ENCODE data around the gene PBX1.

PBX1 gene

DNA sequence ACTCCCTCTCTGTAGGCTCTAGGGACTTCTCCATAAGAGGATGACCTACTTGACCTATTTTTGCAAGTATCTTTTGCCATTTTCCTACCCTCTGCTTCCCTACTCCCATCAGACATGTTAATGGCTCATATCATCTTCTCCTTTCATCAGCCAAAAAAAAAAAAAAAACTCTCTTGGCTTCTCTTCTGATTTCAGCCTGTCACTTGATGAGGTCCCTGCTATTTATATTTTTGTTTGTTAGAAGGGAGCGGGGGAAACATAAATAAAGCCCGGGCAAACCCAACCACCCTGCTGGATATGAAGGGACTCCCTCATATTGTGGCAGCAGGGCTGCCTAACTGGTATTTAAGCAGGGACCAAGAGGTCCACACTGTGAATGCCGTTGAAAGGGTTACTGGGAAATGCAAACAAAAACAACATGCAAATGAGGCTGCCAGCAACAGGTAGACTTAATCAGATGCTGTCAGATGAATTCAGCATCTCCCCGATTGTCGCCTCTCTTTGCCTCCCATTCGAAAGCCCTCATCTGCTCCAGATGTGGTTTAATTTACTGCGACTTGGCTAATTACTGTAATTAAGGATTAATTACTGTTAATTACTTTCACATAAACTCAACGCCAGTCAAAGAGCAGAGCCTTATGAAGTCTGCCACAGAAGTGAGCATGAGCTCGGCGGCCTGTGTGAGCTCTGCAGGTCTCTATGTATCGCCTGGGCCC lies 172.3 kb downstream of the PBX1 start:
- ATAC-seq: no peak

DNA sequence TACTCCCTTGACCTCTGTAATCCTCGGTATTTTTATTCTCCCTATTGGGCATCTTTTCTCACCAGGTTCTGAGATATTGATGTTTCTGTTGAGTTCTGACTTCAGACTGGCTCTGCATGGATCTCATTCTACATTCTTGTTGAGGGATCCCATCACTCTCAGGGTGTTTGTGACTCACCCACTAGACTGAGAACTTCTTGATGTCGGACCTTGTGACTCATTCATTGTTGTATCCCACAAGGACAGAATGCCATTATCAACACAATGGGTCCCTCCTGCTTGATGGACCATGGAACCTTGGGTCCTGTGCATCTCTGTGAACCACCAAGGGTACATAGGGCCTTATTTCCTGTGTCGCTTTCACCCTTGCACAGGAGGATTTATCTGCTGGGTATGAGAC lies 174.1 kb downstream of the PBX1 start:
- no peak for ATAC-seq

DNA sequence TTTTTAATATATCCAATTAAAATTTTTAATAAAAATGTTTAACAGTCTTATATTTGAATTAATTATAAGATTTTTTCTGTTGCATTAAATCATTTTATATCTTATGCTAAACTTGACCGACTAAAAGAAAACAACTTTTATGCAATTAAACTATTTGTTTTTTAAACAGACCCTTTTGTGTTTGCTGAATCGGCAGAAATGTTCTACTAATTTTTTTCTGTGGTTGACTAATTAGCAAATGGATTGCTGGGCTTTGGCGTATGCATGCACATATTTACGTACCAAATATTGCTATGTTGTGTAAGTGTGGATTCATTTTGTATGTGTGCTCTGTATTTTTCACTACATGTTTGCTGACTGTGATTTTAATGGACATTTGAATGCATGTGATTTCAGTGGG lies 174.8 kb downstream of the PBX1 start:
- ATAC-seq: no peak

DNA sequence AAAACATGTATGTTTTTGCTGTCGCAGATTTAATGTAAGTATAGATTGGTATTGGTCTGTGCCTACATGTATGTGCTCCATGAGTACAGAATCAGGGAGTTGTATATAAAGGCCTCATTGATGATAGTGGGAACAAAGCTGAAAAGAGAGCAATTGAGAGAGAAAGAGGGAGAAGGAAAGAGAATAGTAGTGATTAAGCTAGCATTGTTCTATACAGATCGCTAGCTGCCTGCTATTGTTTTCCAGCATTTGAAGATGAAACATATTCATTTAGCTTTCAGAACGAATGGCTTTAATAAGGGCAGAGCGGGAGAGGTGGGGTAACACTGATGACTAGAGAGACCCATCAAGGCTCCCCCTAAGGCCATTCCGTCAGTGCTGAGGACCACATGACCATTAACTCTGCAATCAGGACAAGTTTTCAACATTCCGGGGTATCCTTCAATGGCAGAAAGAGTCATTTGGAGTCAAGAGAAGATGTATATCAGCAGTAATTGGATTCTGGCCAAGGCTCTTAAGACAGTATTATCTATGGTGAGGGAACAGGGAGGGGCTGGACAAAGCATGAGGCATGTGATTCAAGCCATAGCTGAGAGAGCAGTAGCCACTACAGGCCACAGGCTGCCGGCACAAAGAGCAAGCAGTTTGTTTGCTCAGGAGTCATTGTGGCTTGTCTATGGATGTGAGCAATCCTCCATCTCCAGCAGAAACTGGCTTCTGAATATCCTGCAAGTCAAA lies 176.5 kb downstream of the PBX1 start:
- ATAC-seq: no peak

DNA sequence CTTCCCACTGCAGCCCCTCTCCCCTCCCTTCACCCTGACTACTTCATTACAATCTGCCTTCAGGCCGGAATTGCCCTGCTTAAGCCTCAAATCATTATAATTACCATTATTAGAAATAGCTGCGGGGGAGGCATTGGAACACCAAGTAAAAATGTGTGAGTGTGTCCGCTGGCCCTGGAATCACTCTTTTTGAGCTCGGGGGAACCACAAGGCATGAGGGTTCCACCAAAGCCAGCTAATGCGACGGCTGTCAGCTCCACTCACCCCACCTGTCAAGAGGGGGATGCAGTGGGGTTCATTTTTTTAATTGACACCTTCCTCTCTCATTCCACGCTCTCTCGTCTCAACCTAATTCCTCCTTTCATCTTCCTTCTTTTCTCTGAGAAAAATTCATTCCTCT lies 177.2 kb downstream of the PBX1 start:
- no peak for ATAC-seq

DNA sequence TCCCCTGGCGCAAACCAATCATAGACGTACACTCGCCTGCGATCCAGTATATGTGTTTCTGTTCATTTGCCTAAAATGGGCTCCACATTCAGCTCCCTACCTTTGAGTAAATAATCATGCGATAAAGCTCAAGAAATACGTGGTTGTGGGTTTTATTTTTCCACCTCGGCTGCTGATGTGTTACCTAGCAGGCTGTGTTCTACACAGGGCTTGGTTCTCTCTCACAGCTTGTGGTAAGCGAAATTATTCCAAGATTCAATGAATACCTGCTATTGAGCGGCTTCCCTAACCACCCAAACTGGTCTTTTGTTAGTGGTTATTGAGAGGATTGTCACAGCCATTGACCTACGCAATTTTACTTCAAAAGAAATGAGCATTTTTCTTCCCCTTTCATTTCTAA lies 180.2 kb downstream of the PBX1 start:
- no peak for ATAC-seq

DNA sequence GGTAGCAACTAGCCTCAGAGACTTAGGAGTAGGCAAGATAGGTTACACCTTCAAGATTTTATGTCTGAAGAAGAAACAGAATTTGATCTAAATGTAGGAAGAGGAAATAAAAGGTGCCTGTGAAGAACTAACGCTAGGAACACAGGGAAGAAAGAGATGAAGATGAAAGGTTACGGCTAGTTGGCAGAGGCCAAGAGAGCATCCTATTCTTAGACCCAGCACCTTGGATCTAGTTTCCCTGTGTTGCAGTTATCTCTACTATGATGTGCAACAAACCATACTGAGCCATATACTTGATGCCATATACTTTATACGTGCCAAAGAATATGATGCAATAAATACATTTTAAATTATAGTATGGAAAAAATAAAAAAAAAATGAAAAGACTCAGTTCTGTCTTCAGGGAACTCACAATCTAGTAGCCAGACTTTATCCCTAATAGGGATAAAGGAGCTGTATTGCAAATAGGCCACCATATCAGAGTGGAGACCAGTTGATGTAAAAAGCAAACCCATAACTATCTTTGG lies 181.1 kb downstream of the PBX1 start:
- ATAC-seq: no peak

DNA sequence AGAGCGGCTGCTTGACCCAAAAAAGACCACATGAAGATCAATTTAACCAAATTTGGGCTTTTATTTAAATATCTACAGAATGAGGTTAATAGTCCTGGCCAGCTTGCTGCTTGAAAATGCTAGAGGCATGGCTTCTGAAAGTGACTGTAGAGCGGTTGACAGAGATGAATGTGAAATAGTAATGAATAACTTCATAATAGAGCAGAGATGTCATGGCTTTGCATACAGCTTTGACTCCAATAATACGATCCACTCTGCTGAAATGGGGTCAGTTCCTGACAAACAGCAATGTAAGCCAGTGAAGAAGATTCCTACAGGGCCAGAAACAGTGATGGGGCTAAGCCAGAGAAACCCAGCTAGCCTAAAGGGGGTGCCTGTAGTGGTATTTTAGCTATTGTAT lies 183.8 kb downstream of the PBX1 start:
- no peak for ATAC-seq

DNA sequence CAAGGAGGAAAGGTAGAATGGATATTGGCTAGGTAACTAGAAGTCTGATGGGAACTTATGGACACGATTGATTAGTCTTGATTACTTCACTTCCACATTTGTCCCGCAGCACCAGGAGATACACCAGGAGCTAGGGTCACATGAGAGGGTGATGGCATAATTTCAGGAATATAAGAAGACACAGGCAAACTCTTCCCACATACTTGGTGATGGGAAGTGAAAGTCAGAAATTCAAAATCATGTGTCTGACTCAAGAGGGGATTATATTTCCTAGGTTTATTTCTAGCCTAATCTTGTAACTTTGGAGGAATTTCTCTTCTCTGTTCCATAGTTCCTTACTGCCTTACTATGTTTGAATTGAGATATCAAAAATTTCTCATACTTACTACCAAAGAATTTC lies 185.0 kb downstream of the PBX1 start:
- no peak for ATAC-seq

DNA sequence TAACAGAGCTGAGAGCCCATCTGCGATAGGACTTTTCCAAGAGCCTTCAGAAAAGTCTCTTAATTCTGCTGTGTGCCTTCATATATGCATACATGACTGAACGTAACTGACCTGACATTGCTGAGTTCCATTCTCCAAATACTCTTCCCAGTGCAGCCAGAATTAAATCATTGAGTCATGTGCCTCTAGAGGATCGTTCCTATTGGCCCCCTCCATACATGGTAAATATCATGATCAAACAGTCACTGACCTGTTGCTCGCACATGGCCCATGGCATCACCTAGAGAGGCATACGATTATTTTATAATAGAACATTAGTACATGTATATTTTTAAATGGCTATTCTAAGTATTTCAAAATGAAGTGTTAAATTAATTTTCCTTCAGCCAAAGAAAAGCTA lies 186.8 kb downstream of the PBX1 start:
- no peak for ATAC-seq

DNA sequence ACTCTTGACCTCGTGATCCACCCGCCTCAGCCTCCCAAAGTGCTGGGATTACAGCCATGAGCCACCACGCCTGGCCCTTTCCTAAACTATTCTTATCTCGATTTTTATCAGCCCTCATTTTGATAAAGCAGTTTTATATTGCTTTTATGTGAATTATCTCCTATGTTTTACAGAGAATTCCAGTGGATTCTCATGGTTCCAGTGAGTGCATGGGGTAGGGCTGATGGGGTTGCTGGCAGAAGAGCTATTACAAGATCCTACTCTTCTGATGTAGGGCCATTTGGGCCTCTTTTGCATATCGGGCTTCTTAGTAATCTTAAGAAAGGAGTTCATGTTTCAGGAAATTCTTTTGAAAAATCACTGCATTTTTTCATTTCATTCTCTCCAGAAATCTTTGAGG lies 187.6 kb downstream of the PBX1 start:
- no peak for ATAC-seq

DNA sequence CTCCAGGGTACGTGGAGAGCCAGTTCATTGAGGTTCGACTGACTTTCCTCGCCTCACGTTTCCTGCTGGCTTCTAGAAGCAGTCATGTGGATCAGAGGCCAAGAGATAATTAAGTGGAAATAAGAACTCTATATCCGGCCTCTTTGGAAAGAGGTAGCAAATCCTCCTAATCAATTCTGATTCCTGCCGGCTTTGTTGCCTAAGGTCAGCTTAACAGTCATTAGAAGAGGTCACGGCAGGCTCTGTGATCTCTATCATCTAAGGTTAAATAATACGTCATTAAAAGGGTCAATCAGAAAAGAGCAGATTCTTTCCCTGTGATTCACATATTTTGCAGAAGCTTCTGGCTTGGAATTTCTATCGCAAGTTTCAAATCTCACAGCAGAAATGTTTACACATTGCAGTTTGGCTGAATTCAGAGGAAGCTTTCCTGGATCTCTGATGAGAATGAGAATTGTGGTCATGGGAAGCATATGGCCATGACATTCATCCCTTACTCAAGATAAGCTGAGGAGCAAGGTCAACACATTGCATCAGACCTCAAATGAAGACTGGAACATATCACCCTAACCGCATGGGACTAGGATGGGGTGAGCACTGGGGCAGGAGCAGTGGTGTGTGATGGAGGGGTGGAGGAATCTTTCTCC lies 189.4 kb downstream of the PBX1 start:
- ATAC-seq: no peak

DNA sequence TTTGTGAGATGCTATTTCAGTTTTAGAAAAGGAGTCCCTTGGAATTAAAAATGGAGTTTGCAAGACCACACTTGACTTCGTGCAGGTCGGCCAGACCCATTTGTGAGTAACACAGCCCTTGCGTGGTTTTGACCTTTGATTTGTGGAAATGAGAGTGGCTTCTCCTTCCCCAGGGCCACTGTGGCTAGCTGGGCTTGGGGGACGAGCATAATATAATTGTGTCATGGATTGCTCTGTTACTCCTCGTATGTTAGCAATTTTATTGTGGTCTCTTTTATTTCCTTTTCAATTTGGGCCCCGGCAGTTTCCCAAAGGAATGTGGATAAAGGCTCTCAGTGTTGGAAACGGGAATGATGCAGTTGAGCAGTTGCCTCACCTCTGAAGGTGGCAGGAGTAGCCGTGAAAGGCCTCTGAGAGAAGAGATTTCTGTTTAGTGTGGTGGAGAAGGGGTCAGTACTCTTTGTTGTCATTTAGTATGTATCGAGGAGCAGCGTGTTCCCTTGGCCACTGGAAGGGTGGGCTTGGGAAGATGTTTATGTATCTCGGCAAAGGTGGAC lies 194.6 kb downstream of the PBX1 start:
- ATAC-seq: no peak

DNA sequence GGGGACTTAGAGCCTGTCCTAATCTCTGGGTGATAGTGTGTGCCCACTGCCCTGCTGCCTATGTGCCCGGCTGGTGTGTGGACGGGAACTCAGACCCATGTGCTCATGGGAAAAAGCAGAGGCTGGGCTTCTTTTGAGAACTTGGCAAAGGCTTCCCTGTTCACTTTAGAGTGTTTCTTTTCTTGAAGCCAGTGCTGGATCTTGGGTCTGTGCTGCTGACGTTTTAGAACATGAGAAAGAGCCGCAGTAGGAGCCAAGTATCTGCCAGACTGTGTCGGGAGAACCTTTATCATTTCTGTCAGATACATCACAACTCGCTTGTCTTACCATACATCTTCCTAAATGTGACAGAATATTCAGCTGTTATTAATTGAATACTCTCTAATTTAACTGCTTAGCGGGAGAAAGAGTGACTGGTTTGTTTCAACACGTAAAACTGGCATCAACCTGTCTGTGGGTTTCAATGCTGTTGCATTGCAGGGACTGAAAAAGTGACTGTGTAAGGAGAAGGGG lies 195.2 kb downstream of the PBX1 start:
- ATAC-seq: no peak

DNA sequence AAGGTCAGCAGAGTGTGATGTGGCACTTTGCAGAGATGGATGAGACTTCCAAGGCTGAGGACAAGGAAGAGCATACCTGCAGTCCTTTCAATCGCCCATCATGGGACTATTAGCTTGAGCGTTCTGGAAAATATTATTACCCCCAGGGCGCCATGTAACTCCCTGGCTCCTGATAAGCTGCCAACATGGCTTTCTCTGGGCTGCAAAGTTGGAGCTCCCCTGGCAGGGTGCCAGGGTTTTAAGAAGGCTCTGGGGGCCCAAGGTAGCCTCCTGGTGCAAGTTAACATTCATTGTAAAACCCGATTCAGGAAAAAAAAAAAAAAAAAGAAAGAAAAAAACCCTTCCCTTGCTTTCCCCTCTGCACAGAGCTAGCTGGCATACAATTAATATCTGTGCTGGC lies 196.7 kb downstream of the PBX1 start:
- ATAC-seq: no peak

DNA sequence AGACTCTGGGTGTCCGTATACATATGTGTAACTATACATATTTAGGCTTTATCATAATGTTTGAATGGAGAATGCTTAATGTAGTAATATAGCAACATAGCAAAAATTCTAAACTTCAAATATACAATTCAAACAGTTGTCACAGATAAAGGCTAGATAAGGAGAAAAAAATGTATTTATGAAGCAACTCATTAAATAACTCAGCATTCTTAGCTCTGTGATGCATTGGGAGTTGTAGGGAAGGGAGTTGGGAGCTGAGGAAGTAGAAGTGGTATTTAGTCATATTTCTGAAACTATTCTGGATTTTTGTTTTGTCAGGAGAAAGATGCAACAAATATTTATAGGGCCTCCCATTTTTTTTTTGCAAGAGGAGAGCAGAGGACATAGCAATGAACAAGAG lies 197.8 kb downstream of the PBX1 start:
- no peak for ATAC-seq

DNA sequence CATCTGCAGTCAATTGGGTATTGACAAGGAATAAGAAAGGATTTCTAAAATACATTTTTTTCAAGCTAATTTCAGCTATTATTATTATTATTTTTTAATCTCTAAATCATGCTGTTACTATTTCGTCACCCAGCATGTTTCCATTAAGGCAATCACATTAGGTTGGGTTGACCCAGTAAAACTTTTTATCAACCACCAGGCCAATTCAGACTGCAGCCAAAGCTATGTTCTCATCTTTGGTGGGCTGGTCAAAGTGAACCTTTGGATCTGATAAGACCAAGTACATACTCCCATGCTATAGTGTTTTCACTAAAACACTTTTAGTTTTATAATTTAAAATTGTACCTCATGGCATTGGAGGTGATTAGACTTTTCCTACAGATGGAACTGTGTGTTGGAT lies 198.6 kb downstream of the PBX1 start:
- ATAC-seq: no peak

DNA sequence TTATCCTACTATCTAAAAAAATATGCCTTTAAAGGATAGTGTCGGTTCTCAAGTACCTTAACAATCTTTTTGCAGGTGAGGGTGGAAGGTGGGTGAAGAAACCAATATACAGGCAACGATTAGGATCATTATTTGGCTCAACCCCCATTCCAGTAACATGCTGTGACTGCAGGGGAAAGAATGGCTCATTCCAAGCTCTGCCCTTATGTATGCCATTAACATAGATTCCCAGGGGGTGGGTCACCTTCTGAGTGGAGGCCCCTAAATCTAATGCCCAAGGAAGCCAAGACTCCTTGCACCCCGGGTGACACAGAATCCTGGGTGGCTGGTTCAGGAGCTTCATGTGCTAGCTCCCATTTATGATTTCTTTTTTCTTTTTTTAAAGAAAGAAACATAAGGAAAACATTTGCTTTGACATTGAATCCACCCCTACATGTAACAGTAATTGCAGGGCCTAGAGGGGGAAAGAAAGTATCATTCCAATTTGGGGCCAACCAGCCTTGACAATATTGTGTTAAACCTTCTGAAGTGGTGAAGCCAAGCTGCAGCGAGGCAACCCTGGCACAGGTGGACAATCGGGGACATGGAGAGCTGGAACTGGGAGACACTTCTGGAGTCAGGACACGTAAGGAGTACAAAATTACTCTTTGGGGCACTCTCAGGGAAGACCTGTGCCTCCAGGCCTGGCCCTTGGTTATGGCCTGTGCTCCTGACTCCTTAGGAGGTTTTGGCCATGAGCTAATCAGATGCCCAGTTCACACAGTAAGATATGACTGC lies 200.3 kb downstream of the PBX1 start:
- no peak for ATAC-seq

DNA sequence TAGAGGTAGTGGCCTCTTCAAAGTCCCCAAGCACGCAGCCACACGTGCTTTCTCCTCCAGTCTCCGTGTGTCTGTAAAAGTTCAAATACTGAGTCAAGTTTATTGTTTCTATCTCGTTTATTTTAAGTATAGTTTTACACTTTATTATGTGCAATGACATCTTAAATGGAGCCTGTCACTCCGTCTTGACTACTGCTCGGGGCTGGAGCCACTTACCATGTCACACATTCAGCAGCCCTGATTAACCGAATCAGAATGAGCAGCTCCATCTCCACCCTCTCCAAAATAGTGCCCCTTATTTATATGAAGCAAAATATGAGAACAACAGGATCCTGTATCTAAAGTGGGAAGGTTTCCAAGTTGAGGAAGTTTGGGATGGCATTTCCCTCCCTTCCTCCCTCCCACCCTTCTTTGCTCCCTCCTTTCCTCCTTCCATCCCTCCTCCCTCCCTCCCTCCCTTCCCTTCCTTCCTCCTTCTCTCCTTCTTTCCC lies 201.0 kb downstream of the PBX1 start:
- ATAC-seq: no peak

DNA sequence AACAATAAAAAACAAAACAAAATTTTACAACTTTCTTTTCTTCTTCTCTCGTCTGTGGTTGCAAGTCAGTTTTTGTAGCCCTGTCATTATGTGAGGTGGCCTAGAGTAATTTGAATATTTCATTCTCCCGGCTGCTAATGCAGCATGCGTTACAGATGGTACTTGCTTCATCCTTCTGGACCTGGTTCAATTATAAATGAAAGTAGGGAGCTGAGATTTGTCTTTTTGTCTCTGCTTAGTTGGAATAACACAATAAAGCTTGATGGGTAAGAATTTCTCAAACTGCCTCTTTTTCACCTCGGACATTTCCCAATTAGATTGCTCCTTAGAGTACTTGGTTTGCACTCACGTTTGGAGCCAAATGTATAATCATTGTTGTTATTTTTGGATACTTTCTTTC lies 201.6 kb downstream of the PBX1 start:
- no peak for ATAC-seq

DNA sequence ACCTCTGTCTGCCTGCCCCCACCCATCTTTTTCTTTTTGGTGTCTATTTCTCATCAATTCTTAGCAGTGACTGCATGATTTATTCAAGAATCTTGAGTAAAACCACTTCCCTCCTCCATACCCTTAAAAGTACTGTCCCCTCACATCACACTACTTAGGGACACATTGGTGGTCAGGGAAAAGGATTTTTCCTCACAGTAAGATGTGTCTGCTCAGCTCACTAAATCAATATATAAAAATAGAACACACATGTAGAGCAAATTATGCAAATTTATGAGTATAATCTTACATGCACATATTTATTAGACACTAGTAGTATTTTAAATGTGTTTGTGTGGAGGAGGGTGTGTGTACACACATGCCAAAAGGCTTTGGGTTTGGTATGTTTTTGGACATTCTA lies 202.0 kb downstream of the PBX1 start:
- ATAC-seq: no peak

DNA sequence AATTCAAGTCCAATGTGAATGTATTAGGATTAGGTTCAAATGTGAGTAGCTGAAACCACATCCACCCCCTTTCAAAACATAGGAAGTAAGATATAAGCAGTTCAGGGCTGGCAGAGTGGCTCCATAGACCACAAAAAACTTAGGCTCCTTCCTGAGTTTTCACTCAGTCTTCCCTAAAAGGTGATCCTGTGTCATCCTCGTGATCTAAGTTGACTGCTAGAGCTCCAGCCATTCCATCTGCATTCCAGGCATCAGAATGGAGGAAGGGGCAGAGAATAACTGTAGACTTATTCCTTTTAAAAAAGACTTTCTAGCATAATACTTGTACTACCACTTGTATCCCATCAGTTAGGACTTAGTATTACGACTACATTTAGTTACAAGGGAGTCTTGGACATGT lies 204.1 kb downstream of the PBX1 start:
- ATAC-seq: no peak

Measured in activated CD4-positive, CD25-positive, alpha-beta regulatory T cell treated with anti-CD3 and anti-CD28 coated beads, Interleukin-2, amount 50 U/mL, for 24 hours (primary cell).